22Rv1 (cell line): Measurements from ENCODE around the gene HRG.

Source experiments
- H3K27ac ChIP-seq: fragments of 450-650 bp; 2 replicates; pipeline ENCODE4 v1.5.1; 2017
- CTCF ChIP-seq: fragments of 450-650 bp; IDR thresholded peaks from 2 replicates; pipeline ENCODE4 v1.5.1; 2017; ENCODE audit warnings: mild to moderate bottlenecking
- ZFX ChIP-seq: fragments of 450-650 bp; IDR thresholded peaks from 2 replicates; pipeline ENCODE4 v1.6.1; 2017; ENCODE audit warnings: antibody characterized with exemption, borderline replicate concordance

Gene HRG

DNA sequence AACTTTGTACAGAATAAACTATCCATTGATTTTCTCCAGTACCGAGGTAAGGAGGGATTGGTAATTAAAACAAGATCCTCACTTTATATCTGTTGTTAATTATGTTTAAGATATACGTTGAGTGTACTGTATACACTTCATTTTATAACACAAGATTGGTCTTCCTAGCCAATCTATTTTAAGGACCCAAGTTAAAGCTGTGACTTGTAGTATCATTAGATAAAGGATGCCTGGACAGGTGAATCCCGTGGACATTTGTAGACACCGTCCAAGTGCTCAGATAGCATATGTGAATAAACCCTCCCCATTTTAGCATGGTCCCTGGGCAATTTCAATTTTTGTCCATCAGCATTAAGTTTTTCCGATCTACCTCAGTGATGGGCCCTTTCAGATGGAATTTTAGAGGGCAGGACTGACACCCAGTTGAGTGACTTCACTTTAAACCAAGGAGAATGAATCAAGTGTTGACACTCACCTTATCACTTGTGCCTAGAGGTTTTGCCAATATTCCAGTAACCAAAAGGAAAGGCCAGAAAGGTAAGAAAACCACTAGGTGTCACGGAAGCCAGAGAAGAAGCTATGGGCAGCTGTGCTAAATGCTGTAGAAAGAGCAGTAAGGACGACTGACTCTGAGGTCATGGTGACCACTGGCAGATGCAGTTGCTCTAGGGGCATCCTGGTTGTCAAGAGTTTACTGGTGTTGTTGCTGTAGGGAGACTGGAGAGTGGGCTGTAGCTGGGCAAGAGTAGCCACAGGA lies 43.7 kb upstream of the HRG start:
- TF ChIP-seq CTCF (no peak), ZFX (no peak)
- no peak overlapping the region for H3K27ac ChIP-seq

- TF ChIP-seq CTCF (no peak), ZFX (no peak)
- H3K27ac ChIP-seq, result no peak overlapping the region
These were observed 43.0 kb upstream of the HRG start for GRCh38 chr3:186622651-186623310.

GRCh38 chr3:186624598-186624997 lies 41.2 kb upstream of the HRG start:
- H3K27ac ChIP-seq, result no peak overlapping the region
- TF ChIP-seq CTCF (no peak), ZFX (no peak)

DNA sequence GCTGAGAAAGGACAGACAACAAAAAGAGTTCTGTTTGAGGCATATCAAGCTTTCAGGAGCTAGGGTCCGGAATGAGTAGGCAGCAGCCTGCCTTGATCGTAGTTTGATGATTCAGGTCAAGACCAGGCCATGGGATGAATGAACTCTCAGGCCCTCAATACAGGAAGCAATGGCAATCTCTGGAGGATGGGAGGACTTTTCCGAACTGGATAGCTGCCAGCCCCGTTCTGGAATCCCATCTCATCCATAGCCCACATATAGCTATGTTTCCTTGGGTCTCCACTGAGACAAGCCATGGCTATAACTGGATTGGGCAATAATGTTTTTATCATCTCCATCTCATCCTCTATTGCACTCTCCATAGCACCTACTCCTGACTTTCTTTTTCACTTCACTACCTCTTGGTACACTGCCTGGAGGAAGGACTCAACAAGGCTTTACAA lies 40.2 kb upstream of the HRG start:
- H3K27ac ChIP-seq, result no peak overlapping the region
- no peak for TF ChIP-seq ZFX
- no peak for TF ChIP-seq CTCF

DNA sequence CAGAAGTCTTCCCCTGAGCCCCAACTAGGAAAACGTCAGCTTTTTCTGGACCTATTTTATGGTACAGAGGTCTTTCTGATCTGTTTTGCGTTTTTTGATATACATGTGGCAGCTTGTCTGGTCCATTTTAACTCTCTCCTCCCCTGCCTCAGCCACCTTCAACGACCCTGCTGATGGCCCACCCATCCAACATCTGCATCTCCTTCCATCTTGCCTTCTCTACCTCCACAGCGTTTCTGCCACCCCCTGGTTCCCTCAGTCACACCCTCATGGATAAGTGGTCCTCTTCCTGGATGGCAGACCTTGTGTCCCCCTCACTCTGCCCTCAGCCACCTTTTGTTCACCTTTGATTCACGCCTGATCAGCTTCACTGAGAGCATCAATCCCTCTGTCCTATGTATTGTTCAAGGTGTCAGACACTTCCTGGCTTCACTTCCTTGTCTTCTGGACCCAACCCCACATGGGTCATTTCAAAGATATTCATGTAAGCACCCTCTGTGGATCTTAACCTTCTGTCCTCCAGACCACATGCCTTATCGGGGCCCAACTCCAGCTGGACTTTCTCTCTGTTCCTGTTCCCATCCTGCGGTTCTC lies 39.5 kb upstream of the HRG start:
- no peak for TF ChIP-seq CTCF
- no peak for TF ChIP-seq ZFX
- H3K27ac ChIP-seq, result no peak overlapping the region

DNA sequence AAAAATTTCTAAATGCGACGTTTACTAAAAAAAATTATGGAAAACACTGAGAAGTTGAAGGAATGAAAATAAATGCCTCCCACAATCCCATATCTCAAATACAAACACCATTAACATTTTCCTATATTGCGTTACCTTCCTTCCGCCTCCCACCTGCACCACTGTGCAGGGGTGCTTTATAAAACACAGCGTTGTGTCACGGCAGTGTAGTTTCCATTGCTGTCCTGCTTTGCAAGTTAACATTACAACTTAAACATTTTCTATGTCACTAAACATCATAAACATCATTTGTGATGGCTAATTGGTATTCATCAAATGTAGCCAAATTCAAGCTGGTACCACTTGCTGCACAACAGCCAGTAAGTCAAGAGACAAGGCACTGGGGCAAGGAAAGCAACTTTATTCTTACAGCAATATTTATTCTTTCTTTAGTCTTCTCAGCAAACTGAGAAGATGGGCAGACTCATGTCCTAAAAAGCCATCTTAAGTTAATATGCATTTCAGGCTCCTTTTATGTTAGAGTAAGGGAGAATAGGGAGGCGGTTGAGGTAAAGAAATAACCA lies 37.9 kb upstream of the HRG start:
- TF ChIP-seq ZFX, result no peak
- TF ChIP-seq CTCF, result no peak
- H3K27ac ChIP-seq, result no peak overlapping the region

DNA sequence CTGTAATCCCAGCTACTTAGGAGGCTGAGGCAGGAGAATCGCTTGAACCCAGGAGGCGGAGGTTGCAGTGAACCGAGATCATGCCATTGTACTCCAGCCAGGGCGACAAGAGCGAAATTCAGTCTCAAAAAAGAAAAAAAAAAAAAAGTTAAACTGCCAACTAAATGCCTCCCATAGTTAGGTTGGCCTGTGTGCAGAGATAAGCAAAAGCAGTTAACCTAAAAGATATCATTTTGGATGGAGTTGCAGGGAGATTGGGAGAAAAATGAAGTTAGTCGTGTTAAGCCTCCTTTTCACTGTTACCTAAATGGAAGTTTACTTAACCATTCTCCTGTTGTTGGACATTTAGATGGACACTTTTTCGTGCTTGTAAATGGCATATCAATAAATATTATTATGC lies 37.1 kb upstream of the HRG start:
- no peak for TF ChIP-seq CTCF
- TF ChIP-seq ZFX, result no peak
- H3K27ac ChIP-seq, result no peak overlapping the region
